Measurements from ENCODE around the gene PARD3.
"Not testable (repeated sequence)": the region's sequence is repeated elsewhere in the genome, so short reads cannot be mapped to it uniquely, and the experiment has no call there.

The PARD3 gene

DNA sequence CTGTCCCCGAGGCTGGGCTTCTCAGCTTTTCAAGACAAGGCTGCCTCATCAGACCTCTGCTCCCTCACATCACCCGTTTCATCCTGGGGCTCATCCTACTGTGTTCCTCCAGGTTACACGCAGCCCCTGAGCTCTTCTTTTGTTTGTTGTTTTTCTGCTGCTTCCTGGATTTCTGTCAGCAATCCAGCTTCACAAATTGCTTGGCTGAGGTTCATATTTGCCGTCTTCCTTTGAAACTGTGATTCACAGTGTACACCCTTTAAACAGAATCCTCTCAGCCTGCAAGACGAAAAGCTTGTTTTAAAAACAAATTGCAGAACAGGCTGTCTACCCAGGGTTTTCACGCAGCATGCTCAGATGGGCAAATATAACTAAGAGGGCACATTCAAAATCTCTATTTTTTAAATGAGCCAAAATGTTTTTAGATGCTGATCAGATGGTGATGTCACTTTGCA lies 39.1 kb upstream of the PARD3 start:
- in situ Hi-C loops (cut with HindIII; ENCODE audit: low sequenced_read_pairs): no loop called here
- TF ChIP-seq, protein P1, sequence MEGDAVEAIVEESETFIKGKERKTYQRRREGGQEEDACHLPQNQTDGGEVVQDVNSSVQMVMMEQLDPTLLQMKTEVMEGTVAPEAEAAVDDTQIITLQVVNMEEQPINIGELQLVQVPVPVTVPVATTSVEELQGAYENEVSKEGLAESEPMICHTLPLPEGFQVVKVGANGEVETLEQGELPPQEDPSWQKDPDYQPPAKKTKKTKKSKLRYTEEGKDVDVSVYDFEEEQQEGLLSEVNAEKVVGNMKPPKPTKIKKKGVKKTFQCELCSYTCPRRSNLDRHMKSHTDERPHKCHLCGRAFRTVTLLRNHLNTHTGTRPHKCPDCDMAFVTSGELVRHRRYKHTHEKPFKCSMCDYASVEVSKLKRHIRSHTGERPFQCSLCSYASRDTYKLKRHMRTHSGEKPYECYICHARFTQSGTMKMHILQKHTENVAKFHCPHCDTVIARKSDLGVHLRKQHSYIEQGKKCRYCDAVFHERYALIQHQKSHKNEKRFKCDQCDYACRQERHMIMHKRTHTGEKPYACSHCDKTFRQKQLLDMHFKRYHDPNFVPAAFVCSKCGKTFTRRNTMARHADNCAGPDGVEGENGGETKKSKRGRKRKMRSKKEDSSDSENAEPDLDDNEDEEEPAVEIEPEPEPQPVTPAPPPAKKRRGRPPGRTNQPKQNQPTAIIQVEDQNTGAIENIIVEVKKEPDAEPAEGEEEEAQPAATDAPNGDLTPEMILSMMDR (IDR thresholded peaks at IDR 0.05; ENCODE audit: low read depth, low read length, missing control alignments): no peak
- peak; percentile 49 for DNase-seq (ENCODE audit: low read depth)
- H3K4me3 ChIP-seq (ENCODE audit: low read depth, low read length): peak overlapping the region; percentile 20

DNA sequence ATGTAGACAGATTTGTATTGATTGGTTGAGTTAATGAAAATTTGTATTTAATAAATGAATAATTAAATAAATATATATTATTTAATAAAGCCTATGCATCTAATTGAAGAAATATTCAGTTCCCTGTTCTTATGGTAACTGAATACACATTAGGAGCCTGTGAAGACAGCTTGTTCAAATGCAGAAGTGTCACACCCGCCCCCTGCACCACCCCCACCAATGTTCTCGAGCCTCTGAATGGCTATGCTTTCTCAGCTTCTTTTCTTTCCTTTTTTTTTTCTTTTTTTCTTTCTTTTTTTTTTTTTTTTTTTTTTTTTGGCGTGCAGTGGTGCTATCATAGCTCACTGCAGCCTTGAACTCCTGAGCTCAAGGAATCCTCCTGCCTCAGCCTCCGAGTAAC lies 38.3 kb upstream of the PARD3 start:
- in situ Hi-C loops (cut with HindIII; ENCODE audit: low sequenced_read_pairs): no loop called here
- H3K4me3 ChIP-seq (ENCODE audit: low read depth, low read length): no peak overlapping the region
- TF ChIP-seq, protein P1 (IDR thresholded peaks at IDR 0.05; ENCODE audit: low read depth, low read length, missing control alignments): no peak
- no peak for DNase-seq (ENCODE audit: low read depth)

DNA sequence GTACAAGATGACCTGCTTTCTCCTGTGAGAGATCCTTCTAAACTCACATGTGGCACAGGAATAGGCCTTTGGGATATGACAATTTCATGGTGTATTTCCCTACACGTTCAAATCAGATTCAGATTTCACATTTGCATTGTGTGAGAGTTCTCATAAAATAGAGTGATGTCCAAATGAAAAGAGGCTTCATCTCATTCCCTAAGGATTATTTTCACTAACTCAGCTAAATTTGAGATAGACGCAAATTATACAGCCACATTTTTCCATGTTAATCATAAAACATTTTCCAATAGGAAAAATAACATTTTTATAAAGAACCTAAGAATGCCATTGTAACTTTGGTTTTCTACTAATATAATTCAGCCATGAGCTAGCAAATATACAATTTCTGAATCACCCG lies 35.5 kb upstream of the PARD3 start:
- no peak for DNase-seq (ENCODE audit: low read depth)
- TF ChIP-seq, protein P1 (IDR thresholded peaks at IDR 0.05; ENCODE audit: low read depth, low read length, missing control alignments): no peak
- in situ Hi-C loops (cut with HindIII; ENCODE audit: low sequenced_read_pairs): no loop called here
- H3K4me3 ChIP-seq (ENCODE audit: low read depth, low read length): no peak overlapping the region

DNA sequence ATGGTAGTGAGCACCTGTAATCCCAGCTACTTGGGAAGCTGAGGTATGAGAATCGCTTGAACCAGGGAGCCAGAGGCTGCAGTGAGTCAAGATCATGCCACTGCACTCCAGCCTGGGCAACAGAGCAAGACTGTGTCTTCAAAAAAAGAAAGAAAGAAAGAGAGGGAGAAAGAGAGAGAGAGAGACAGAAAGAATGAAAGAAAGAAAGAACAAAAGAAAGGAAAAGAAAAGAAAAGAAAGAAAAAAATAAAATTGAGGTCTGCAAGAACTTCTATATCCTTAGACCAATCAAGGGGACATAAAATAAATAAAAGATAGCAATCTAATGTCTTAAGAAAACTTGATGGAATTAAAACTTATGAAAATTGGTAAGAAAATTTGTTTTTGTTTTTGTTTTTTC lies 34.9 kb upstream of the PARD3 start:
- no peak overlapping the region for H3K4me3 ChIP-seq (ENCODE audit: low read depth, low read length)
- DNase-seq (ENCODE audit: low read depth): no peak
- in situ Hi-C loops (cut with HindIII; ENCODE audit: low sequenced_read_pairs): no loop called here
- TF ChIP-seq, protein P1 (IDR thresholded peaks at IDR 0.05; ENCODE audit: low read depth, low read length, missing control alignments): no peak

DNA sequence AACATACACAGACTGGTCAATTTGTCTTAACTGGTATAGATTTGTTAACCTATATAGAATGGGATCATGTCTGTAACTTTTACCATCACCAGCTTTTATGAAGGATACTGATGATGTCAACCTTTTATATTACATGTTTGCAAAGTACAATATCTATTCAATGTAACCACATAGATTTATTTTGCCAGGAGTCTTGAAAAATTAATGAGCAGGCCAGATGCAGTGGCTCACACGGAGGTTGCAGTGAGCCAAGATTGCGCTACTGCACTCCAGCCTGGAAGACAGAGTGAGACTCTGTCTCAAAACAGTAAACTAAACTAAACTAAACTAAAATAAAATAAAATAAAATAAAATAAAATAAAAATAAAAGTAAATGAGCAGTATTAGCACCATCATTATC lies 30.0 kb upstream of the PARD3 start:
- no peak overlapping the region for H3K4me3 ChIP-seq (ENCODE audit: low read depth, low read length)
- TF ChIP-seq, protein P1 (IDR thresholded peaks at IDR 0.05; ENCODE audit: low read depth, low read length, missing control alignments): no peak
- in situ Hi-C loops (cut with HindIII; ENCODE audit: low sequenced_read_pairs): no loop called here
- no peak for DNase-seq (ENCODE audit: low read depth)

DNA sequence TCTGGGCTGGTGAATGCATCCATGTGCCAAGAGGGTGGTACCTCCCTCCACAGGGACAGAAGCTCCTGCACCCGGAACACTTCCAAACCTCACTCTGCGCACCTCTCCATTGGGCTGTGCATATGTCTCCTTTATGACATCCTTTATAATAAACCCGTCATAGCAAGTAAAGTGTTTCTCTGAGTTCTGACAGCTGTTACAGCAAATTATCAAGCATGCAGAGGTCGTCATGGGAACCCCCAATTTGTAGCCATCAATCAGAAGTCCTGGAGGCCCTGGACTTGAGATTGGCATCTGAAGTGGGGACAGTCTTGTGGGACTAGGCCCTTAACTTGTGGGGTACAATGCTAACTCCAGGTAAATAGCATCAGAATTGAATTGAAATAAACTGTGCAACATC lies 29.4 kb upstream of the PARD3 start:
- TF ChIP-seq, protein P1 (IDR thresholded peaks at IDR 0.05; ENCODE audit: low read depth, low read length, missing control alignments): no peak
- DNase-seq (ENCODE audit: low read depth): no peak
- in situ Hi-C loops (cut with HindIII; ENCODE audit: low sequenced_read_pairs): no loop called here
- H3K4me3 ChIP-seq (ENCODE audit: low read depth, low read length): no peak overlapping the region

DNA sequence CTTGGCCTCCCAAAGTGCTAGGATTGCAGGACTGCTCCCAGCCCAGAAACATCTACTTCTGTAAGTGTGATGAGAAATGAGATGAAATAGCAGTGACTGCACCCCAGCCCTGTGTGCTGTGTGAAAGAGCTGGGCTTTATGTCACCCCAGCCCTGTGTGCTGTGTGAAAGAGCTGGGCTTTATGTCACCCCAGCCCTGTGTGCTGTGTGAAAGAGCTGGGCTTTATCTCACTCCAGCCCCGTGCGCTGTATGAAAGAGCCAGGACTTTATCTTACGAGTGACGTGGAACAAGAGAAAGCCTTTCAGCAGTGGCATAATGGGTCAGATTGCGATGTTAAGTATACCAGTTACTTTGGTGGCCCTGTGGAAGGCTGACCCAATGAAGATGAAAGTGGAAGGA lies 28.4 kb upstream of the PARD3 start:
- H3K4me3 ChIP-seq (ENCODE audit: low read depth, low read length); in situ Hi-C loops (cut with HindIII; ENCODE audit: low sequenced_read_pairs); DNase-seq (ENCODE audit: low read depth): not testable (repeated sequence)
